ENCODE results near the gene ACTL8.

ACTL8 gene

DNA sequence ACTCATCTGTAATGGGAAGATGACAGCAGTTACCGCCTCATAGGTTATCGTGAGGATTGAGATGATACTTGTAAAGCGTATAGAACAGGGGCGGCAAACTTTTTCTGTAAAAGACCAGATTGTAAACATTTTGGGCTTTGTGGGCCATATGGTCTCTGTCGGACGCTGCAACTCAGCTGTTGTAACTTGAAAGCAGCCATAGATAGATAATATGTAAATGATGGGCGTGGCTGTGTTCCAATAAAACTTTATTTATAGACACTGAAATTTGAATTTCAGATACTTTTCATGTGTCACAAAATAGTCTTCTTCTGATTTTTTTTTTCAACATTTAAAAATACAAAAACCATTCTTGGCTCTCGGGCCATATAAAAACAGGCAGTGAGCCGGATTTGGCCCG, 15.8 kb downstream of the ACTL8 start:
- DNase-seq (ENCODE audit: low read depth, low spot score), result no peak

DNA sequence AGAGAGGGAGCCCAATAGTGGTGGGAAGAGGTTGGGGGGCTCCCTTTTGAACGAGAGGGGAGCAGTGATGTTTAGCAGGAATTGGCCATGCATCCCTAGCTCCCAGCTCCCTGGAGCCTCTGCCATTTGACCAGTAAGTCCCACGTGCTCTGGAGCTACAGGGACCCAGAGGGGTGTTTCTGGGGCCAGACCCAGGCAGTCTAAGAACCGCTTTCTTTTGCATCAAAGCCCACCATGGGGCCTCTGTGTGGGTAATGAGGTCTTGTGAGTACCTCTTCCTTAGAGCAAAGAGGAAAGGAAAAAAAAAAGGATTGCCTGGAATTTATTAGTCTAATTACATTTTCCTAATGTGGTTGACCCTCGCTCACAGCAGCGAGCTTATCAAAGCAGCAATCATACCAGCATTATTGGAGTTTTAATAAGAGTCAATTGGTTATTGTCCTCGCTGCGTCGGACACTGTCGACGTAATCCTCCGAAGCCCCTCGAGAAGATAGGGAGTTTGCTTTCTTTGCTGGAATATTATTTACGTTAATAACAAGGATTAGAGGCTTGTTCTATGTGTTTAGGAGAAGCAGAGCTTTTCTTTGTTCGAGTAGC, 17.6 kb downstream of the ACTL8 start:
- no peak for DNase-seq (ENCODE audit: low read depth, low spot score)

DNA sequence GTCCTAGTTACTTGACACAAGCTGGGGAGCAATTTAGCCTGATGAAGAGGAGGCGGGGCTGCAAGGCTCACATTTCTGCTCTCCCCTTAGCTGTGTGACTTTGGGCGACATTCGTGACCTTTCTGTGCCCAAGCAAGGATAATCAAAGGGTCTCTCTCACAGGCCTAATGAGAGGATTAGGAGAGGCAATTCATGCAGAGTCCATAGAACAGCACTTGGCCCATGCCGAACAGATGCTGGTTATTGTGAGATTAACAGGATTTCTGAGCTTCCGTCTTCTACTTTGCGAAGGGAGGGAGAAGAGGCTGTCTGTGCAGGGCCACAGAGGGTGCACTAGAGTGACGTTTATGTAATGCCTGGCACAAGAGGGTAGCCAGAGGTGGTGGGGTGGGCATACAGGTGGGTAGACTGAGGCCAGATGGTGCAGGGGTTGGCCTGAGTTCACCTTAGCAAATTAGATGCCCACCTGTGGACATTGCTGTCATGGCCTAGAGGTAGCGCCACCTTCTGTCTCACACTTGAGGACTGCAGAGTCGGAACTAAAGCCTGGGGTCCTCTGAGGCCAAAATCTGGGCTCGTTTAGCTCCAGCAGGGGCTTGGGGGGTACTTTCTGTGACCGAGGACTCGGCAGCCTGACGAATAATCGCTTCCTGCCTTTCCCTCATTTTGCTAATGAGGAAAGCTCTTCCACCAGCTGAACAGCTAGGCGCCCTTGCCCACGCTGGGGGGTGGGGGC, 18.6 kb downstream of the ACTL8 start:
- DNase-seq (ENCODE audit: low read depth, low spot score), result no peak

DNA sequence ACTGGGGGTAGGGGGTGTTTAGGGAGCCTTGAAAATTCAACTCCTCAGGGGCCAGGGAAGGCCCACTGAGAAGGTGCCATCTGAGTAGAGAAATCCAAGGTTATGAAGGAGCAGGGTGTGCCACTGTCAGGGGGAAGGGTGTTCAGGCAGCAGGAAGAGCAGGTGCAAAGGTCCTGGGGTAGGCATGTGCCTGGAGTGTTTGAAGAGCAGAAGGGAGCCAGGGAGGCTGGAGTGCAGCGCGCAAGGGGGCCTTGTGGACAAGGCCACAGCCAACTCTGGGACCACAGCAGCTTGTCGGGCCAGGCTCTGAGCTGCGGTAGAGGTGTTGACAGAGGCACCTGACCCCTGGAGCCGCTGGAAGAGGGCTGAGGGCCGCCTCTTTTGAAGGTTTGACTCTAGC, 19.3 kb downstream of the ACTL8 start:
- DNase-seq (ENCODE audit: low read depth, low spot score), result no peak

DNA sequence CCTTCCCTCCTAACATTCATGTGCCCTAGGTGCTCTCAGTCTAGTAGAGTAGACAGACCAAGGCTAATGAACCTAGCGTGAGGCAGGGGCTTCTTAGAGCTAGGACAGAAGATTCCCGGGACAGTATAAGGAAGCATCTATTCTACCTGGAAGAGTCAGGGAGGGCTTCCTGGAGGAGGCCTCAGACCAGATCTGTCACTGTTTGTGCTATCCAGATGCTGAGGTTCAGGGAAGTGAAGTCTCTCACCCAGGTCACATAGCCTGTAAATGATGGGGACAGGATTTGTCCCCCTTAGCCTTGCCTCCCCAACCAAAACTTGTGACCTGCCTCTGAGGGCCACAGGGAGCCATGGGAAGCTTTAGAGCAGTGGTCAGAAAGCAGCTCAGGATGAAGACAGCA, 20.7 kb downstream of the ACTL8 start:
- DNase-seq (ENCODE audit: low read depth, low spot score), result no peak

DNA sequence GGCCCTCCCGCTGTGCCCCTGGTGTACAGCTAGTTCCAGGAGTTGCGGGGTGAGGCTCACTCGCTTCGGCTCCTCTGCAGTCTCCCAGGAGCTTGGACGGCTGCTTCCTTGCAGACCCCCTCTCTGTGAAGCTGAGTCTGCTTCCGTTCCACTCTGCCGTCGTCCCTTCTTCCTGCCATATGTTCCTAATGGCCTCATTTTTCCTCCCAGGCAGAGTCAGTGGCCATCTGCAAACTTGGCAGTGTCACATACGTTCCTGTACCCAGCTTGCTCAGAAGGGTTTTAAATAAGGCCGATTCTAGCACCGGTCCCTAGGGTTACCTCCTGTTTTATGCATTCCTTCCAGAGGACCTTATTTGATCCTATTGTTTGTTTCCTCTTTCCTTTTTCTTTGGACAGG, 21.3 kb downstream of the ACTL8 start:
- no peak for DNase-seq (ENCODE audit: low read depth, low spot score)

DNA sequence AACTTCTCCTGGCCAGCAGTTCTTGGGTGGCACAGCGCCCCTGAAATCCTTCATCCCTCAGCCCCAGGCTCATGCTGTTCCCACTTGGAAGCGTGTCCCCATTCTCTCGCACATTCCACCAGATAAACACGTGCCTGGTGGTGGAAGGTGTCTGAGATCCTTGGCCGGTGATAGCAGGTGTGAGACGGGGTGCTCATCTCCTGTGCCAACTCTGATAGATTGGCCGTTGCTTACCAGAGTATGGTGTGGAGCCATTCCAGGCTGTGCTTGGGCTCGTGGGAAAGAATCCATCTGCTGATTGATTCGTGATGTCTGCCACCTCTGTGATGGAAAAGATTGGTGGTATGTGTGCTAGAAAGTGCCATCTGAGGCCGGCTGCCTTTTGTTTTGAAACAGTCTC, 22.2 kb downstream of the ACTL8 start:
- no peak for DNase-seq (ENCODE audit: low read depth, low spot score)

DNA sequence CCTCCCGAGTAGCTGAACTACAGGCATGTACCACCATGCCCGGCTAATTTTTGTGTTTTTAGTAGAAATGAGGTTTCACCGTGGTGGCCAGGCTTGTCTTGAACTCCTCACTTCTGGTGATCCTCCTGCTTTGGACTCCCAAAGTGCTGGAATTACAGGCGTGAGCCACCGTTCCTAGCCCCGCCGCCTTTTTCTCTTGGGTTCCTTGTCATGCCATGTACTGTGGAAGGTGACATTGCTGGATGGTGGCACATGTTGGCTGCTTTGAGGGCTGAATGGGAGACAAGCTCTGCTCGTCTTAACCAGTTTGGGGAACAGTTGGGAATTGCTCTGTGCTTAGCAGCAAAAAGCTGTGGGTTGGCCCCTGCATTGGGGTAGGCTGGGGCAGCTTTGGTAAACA, 22.7 kb downstream of the ACTL8 start:
- DNase-seq (ENCODE audit: low read depth, low spot score), result no peak

DNA sequence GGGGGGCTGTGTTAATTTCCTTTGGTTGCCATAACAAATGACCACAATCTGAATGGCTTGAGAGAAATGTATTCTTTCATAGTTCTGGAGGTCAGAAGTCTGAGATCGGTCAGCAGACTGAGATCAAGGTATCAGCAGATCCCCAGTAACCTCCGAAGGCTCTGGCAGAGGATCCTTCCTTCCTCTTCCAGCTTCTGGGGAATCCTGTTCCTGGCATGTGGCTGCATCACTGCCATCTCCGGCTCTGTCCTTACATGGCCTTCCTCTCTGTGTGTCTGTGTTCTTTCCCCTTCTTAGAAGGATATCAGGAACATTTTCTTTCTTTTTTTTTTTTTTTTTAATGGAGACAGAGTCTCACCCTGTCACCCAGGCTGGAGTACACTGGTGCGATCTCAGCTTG, 25.8 kb downstream of the ACTL8 start:
- no peak for DNase-seq (ENCODE audit: low read depth, low spot score)

DNA sequence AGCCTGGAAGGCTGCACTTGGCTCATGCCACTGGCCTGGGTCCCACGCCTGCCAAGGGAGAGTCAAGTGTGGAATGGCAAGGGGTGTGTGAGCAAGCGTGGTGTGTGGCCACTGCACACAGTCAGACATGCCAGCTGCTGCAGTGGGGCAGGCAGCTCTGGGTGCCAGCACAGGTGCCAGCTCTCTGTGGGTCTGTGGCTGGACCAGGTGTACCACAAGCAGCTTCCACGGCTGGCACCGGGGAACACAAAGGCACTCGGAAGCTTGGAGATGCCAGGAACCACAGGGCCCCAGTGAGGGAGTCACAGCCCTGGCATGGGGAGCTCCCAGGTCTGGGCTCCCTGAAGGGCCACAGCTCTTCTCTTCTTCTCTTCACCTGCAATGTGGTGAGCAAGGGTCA, 34.8 kb downstream of the ACTL8 start:
- DNase-seq (ENCODE audit: low read depth, low spot score), result no peak

DNA sequence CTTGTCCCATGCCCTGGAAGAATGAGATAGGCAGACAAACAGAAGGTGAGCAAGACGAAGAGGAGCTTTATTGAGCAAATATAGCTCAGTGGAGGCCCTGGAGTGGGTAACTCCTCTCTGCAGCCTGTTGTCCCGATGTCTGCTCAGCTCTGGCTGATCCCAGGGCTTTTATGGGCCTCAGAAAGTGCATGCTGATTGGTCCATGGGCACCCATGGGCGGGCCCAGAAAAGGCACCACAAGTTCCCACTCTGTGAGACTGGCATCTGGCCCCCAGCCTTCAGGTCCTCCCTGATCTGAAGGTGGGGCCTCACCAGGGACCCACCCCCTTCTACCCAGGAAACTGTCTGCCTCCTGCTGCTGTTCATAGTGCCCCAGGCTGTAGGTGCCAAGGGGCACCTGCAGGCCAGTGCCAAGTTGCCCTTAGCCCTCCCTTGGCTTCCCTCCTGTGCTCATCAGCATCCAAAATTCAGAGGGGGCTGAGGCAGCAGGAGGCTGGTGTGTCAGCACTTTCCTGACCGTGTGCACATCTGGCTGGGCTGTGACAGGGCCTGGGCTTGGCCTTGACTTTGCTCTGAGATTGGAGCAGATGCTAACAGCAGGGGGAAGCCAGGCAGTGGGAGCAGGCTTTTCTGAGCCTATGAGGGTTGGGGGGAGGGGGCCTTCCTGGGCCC, 35.4 kb downstream of the ACTL8 start:
- DNase-seq (ENCODE audit: low read depth, low spot score), result no peak

DNA sequence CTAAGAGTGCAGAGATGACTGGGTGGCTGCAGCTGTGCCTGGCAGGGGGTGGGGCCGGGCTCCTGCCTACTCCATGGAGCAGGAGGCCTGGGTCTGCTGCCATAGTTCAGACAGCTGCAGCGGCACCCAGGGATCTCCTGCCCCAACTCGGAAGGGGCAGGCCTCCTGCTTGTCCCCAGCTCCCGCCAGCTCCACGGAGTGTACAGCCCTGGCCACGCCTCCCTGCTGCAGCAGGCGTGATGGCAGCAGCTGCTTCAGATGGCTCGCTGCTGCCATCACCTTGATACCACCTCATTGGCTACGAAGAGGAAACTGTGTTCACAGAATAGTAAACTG, 35.9 kb downstream of the ACTL8 start:
- DNase-seq (ENCODE audit: low read depth, low spot score), result no peak

DNA sequence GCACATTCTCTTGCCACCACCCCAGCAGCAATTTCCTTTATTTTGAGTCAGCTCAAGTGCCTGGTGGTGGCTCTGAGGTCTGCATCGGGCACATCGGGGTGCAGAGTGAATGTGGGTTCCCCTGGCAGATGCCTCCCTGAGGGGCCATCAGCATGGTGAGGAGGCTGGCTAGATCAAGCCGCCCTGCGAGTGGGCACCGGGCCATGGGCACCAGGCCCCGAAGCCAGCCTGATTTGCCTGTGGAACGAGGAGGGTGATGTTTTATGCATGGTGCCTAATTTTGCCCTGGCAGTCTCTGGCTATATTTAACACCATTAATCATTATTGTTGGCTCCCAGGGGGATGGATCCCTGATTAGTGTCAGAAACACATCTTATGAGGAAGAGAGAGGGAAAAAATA, 36.3 kb downstream of the ACTL8 start:
- no peak for DNase-seq (ENCODE audit: low read depth, low spot score)

DNA sequence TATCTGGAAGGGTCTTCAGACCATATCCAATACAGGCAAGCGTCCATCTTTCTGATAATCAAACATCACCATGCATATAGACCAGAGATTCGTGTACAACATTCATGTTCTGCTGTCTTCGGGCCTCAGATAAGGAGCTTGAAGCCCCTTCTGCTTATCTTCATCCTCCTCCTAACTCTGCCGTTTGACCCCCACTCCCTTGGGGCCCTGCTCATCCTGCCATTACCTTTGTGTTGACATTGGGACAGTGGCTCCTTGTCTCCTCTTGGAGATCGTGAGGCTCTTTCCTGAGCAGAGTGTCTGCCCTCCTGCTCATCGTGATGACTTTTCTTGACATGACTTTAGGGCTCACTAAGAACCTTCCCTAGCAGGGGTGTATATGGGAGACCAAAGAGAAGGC, 37.3 kb downstream of the ACTL8 start:
- no peak for DNase-seq (ENCODE audit: low read depth, low spot score)

DNA sequence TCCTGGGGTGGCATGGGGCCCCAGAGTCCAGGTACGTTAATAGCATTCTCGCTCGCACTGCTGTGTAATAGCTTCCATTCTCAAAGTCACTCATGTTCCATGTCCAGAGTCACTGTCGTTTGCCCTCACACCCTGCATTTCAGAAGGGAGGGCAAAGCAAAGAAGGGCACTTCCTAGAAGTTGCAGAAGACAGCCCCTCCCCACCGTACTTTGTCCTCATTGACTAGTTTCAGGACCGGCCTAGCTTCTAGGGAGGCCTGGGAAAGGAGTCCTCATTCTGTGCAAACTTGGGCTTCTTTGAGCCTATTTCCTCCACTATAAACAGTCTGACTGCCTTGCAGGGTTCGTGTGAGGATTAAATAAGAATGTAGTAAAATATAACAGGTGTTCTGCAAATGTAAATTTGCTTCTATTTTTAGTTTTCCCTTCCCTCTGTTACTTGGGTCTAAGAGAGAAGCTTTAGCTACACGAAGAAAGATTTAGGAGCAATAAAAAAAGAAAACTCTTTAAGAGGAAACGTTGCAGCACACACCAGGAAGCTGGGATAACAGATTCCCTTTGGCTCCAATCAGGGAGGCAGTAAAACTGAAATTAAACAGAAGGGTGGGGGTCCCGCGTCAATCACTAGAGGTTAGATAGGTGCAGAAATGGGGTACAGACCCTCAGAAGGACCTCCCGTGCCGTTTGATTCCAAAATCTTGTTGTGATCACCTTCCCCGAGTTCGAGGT, 40.1 kb downstream of the ACTL8 start:
- no peak for DNase-seq (ENCODE audit: low read depth, low spot score)

DNA sequence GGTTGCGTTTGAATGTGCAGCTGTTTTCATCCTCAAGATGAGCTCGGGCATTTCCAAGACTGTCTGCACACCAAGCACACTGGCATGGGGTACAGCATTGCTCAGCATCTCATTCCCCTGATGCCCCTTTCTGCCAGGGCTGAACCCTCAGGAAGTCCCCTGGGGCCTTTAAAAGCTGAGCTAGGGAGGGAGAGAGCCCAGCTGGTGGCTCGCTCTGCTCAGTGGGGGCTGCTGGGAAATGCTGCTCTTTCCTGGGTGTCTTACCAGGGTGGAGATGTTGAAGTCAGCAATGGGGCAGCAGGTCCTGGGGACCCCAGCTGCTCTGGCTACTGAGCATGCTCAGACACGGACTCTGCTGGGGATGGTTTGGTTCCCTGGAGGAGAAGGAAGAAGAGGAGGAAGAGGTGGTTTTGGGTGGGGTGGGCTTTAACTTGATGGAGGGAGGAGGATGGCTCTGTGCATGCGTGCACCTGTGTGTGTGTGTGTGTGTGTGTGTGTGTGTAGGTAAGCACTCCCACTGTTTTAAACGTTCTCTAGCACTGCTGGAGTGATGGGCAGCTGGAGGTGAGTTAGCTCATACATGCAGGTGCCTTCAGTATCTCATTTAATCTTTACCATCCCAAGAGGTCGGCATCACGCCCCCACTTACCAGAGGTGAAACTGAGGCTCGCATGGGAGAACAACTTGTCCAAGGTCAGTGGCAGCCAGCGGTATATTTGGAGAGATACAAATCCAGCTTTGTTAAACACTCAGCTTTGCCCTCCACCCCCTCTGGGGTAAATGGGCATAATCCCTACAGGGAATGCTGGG, 40.9 kb downstream of the ACTL8 start:
- DNase-seq (ENCODE audit: low read depth, low spot score), result no peak

DNA sequence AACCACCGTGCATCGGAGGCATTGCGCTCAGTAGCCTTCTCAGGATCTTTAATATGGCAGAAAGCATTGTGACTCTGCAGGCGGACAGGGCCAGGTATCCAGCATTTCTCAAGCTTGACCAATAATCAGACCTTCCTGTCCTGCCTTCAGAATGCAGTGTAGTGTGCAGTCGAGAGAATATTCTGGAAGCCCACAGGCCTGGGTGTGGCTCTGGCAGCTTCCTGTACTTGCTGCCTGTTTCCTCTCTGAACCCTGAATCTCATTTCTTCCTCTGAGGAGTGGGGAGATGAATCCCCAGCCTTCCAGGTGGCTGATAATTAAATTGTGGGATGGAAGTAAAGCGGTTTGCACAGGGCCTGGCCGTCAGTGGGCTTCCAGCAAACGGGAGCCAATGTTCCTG, 42.3 kb downstream of the ACTL8 start:
- no peak for DNase-seq (ENCODE audit: low read depth, low spot score)

DNA sequence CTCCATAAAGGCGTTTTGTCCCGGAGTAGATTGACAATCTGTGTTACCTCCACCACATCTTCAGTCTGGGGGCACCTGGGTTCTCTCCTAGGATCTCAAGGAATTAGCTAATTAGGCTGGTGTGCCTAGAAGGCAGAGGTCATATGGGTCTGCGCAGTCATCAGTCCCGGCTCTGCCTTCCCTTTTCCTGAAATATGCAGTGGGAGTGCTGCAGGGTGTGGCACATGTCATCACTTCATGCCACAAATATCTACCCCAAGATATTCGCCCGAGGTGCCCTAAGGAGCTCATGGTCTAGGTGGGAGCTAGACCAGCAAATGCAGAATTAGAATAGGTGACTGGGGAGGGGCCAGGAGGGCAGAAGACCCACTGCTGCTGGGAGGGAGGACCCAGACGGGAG, 42.9 kb downstream of the ACTL8 start:
- no peak for DNase-seq (ENCODE audit: low read depth, low spot score)

DNA sequence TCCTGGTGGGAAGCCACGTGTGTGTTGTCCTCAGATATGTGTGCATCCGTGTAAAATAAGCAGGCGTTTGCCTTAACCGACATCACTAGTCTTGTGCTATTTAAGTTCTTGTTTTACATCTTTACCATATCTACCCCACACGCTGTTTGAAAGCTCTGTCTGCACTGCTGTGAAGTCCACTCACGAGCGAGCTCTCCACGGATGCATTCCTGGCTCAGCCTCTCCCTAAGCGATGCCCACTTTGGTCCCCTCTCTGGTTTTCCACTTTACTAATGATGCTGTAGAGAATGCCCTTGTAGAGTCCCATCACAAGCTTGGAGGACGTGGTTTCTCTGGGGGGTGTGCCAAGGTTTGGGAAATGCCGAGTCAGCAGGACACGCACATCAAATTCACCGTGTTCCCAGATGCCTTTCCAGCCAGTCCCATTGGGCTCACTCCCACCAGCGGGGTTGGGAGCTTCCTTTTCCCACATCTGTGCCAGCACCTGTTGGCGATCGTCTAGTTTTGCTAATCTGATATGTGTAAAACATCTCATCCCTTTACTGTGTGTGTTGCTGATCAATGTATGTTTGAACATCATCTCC, 43.8 kb downstream of the ACTL8 start:
- DNase-seq (ENCODE audit: low read depth, low spot score), result no peak

DNA sequence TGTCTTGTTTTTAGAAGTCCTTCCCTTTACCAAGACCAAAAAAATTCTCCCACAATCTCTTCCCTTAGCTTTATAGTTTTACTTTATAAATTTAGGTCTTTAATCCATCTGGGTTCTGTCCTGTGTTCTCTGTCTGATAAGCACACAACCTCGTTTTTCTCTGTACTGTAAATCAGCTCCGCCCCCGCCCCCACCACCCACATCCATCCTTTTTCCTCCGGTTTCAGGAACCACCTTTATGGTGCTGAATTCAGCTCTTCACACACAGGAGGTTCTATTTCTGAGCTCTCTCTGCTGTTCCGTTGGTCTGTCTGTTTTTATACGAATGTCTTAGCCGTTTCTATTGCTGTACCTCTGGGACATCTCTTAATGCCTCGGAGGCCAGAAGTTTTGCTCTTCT, 44.5 kb downstream of the ACTL8 start:
- no peak for DNase-seq (ENCODE audit: low read depth, low spot score)

DNA sequence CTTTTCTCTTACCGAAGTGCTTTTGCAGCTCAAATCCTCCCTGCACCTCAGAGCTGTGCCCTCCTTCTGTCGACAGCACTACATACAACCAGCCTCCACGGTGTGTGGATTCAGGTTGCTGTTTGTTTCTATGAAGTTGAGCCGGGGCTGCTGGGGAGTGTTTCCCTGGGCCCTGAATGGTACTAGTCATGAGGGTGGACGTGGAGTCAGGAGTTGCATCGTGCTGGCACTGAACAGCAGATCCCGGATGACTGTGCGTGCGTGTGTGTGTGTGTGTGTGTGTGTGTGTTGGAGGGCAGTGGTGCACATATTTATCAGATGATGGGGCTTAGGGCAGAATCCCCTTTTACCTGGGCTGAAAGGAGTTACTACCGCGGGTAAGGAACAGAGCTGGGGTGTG, 47.0 kb downstream of the ACTL8 start:
- no peak for DNase-seq (ENCODE audit: low read depth, low spot score)

DNA sequence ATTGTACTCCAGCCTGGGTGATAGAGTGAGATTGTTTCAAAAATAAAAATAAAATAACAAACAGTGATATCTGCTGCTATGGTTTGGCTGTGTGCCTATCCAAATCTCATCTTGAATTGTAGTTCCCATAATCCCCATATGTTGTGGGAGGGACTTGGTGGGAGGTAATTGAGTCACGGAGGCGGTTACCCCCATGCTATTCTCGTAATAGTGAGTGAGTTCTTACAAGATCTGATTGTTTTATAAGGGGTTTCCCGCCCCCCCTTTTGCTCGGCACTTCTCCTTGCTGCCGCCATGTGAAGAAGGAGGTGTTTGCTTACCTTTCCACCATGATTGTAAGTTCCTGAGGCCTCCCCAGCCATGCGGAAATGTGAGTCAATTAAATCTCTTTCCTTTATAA, 47.8 kb downstream of the ACTL8 start:
- DNase-seq (ENCODE audit: low read depth, low spot score), result no peak
